A673 (cell line): Measurements from ENCODE around the gene SLIT3. TPM values are rescaled to one million over a fixed set of nuclear protein-coding genes. Genes with fewer than 3 reads are reported as not detected.

Experiments
- BruUV-seq: library from RNA; stranded (reverse); fragments of 400-500 nt; replicated peaks from 2 replicates; lab custom pipeline; 2021; lab: Mats Ljungman, UMichigan
- CTCF ChIA-PET: fragments of 300-600 bp; sonication (Branson Sonifier 250); formaldehyde crosslinking; loops from one replicate; lab custom pipeline; 2022; ENCODE audit warnings: antibody characterized with exemption; lab: Charles Lee
- POLR2A ChIA-PET: fragments of 300-600 bp; sonication (Branson Sonifier 250); formaldehyde crosslinking; loops from one replicate; lab custom pipeline; 2022; ENCODE audit warnings: antibody characterized with exemption; ENCODE audit not compliant: low non-redundant PET; lab: Charles Lee
- DNase-seq: peaks from one replicate; pipeline ENCODE4 v3.0.0-alpha.2; 2015; ENCODE audit warnings: low spot score
- H3K27ac ChIP-seq: fragments of 200-600 bp; sonication (generic); 2 replicates; pipeline ENCODE4 v1.5.1; 2016; ENCODE audit warnings: mixed run types, low read depth, mild to moderate bottlenecking, mixed read lengths, antibody characterized with exemption, low read length; ENCODE audit not compliant: poor library complexity, severe bottlenecking
- H3K27me3 ChIP-seq: fragments of 200-600 bp; sonication (generic); replicated peaks from 2 replicates; pipeline ENCODE4 v1.6.1; 2017; ENCODE audit warnings: mixed run types, low read depth, mild to moderate bottlenecking, mixed read lengths, antibody characterized with exemption, low read length; ENCODE audit not compliant: insufficient read depth, poor library complexity
- H3K36me3 ChIP-seq: fragments of 200-600 bp; sonication (generic); 2 replicates; pipeline ENCODE4 v1.6.1; 2016; ENCODE audit warnings: mixed run types, mild to moderate bottlenecking, mixed read lengths, antibody characterized with exemption, low read length; ENCODE audit not compliant: insufficient read depth, poor library complexity, severe bottlenecking
- H3K4me1 ChIP-seq: fragments of 200-600 bp; sonication (generic); 2 replicates; pipeline ENCODE4 v1.6.1; 2017; ENCODE audit warnings: mixed run types, mild to moderate bottlenecking, mixed read lengths, antibody characterized with exemption, low read length; ENCODE audit not compliant: insufficient read depth, poor library complexity, severe bottlenecking
- H3K4me3 ChIP-seq: fragments of 200-600 bp; sonication (generic); 2 replicates; pipeline ENCODE4 v1.5.1; 2016; ENCODE audit warnings: low read depth, mixed run types, mild to moderate bottlenecking, mixed read lengths, low read length; ENCODE audit not compliant: poor library complexity, severe bottlenecking
- H3K9me3 ChIP-seq: fragments of 200-600 bp; sonication (generic); 2 replicates; pipeline ENCODE4 v1.6.1; 2016; ENCODE audit warnings: mixed run types, low read depth, mild to moderate bottlenecking, mixed read lengths, antibody characterized with exemption, low read length; ENCODE audit not compliant: poor library complexity, severe bottlenecking
- CTCF ChIP-seq: fragments of 300-800, 200-600 bp; sonication (generic); conservative IDR thresholded peaks from 2 replicates; pipeline ENCODE4 v1.5.1; 2017; ENCODE audit warnings: low read depth, mild to moderate bottlenecking, antibody characterized with exemption, low read length, moderate library complexity, mixed read lengths
- EZH2 ChIP-seq: fragments of 200-600 bp; sonication (generic); IDR thresholded peaks from 2 replicates; pipeline ENCODE4 v1.6.1; 2017; ENCODE audit warnings: borderline replicate concordance, low read depth, mild to moderate bottlenecking, mixed read lengths, antibody characterized with exemption, low read length; ENCODE audit not compliant: poor library complexity, severe bottlenecking
- intact Hi-C: fragments of 100-400 bp; cut with micrococcal nuclease; formaldehyde crosslinking; loops from one replicate; pipeline ENCODE4 v1.10.0; 2022; ENCODE audit not compliant: unreplicated experiment
- total RNA-seq: library from RNA; stranded (reverse); gene quantifications from 2 replicates; pipeline ENCODE4 v1.2.3, GENCODE V29; 2021

Gene SLIT3
- total RNA-seq, 1 experiment from 2014 or later: not detected

- DNase-seq: peak; percentile 10
- H3K4me1 ChIP-seq: no peaks in the 10 kb centered on the region
- POLR2A ChIA-PET: no interaction called here
- no peak overlapping the region for H3K27ac ChIP-seq
- BruUV-seq: no TSS peak
- no peaks in the 10 kb centered on the region for H3K9me3 ChIP-seq
- CTCF ChIA-PET: no interaction called here
- H3K36me3 ChIP-seq: no peaks in the 10 kb centered on the region
- TF ChIP-seq EZH2 (no peak), CTCF (no peak)
- no peak overlapping the region for H3K4me3 ChIP-seq
- no peaks in the 10 kb centered on the region for H3K27me3 ChIP-seq
- intact Hi-C loops: loop anchor here (5.0 to 10.0 kb wide), 2 partner anchors 403 to 1510 kb away; no protein-coding TSS in a partner anchor
Observed at GRCh38 chr5:168674893-168675482, 626.0 kb downstream of the SLIT3 start.

- no peaks in the 10 kb centered on the region for H3K36me3 ChIP-seq
- no peak overlapping the region for H3K4me3 ChIP-seq
- TF ChIP-seq EZH2 (no peak), CTCF (no peak)
- H3K27me3 ChIP-seq: no peaks in the 10 kb centered on the region
- no peaks in the 10 kb centered on the region for H3K9me3 ChIP-seq
- no peaks in the 10 kb centered on the region for H3K4me1 ChIP-seq
- ChIA-PET CTCF (no interaction called here), POLR2A (no interaction called here)
- intact Hi-C loops: loop anchor here (10.0 kb wide), 1 partner anchor 1512 kb away; no protein-coding TSS in a partner anchor
- no peak for DNase-seq
- H3K27ac ChIP-seq: no peak overlapping the region
- no TSS peak for BruUV-seq
Observed at GRCh38 chr5:168672888-168673287, 628.1 kb downstream of the SLIT3 start.

GRCh38 chr5:168672016-168672415 is 628.9 kb downstream of the SLIT3 start:
- Histone ChIP-seq H3K36me3 (no peaks in the 10 kb centered on the region), H3K9me3 (no peaks in the 10 kb centered on the region), H3K27ac (no peak overlapping the region), H3K27me3 (no peaks in the 10 kb centered on the region), H3K4me1 (no peaks in the 10 kb centered on the region), H3K4me3 (no peak overlapping the region)
- ChIA-PET POLR2A (no interaction called here), CTCF (no interaction called here)
- TF ChIP-seq EZH2: no peak
- TF ChIP-seq CTCF: no peak
- DNase-seq: no peak
- BruUV-seq: no TSS peak
- intact Hi-C loops: loop anchor here (10.0 kb wide), 1 partner anchor 1513 kb away; no protein-coding TSS in a partner anchor
